HepG2 (cell line): ENCODE data around the gene ZNF385B. TPM values are rescaled to one million over a fixed set of nuclear protein-coding genes. Genes with fewer than 3 reads are reported as not detected.
A peak's percentile ranks its signal among the peaks of the same experiment; 100 is the strongest.

ENCODE experiments used
- AGO2 ChIP-seq: fragments of 200-400 bp; formaldehyde crosslinking; optimal IDR thresholded peaks from 2 replicates; pipeline ENCODE3; 2017; ENCODE audit warnings: mild to moderate bottlenecking, low read depth, low read length, moderate library complexity
- ARID5B ChIP-seq: IDR thresholded peaks from 2 replicates; pipeline ENCODE4 v1.4.0; 2020; ENCODE audit warnings: mild to moderate bottlenecking, missing genetic modification reagents
- ATF6 ChIP-seq: sonication (generic); formaldehyde crosslinking; conservative IDR thresholded peaks from 2 replicates; pipeline ENCODE4 v1.4.0; 2020; ENCODE audit warnings: missing genetic modification reagents
- BORCS8-MEF2B ChIP-seq: sonication (generic); formaldehyde crosslinking; IDR thresholded peaks from 2 replicates; pipeline ENCODE4 v1.8.0; 2022; ENCODE audit warnings: mild to moderate bottlenecking, missing genetic modification reagents
- CENPBD1 ChIP-seq: sonication (generic); formaldehyde crosslinking; IDR thresholded peaks from 2 replicates; pipeline ENCODE4 v1.8.0; 2022; ENCODE audit warnings: missing genetic modification reagents, low read depth, mild to moderate bottlenecking, borderline replicate concordance
- DMAP1 ChIP-seq: IDR thresholded peaks from 2 replicates; pipeline ENCODE4 v1.6.1; 2016
- DRAP1 ChIP-seq: IDR thresholded peaks from 2 replicates; pipeline ENCODE4 v1.6.1; 2016; ENCODE audit warnings: missing genetic modification reagents, missing compliant biosample characterization
- FOXC1 ChIP-seq: sonication (generic); formaldehyde crosslinking; IDR thresholded peaks from 2 replicates; pipeline ENCODE4 v1.8.0; 2022; ENCODE audit warnings: mild to moderate bottlenecking, missing genetic modification reagents, borderline replicate concordance
- GFI1 ChIP-seq: sonication (generic); formaldehyde crosslinking; IDR thresholded peaks from 2 replicates; pipeline ENCODE4 v1.5.0; 2020; ENCODE audit warnings: missing genetic modification reagents, mild to moderate bottlenecking, borderline replicate concordance
- ISL2 ChIP-seq: sonication (generic); formaldehyde crosslinking; IDR thresholded peaks from 2 replicates; pipeline ENCODE4 v1.5.0; 2020; ENCODE audit warnings: missing genetic modification reagents
- MED1 ChIP-seq: sonication (generic); formaldehyde crosslinking; IDR thresholded peaks from 2 replicates; pipeline ENCODE4 v1.4.0; 2020; ENCODE audit warnings: missing genetic modification reagents
- MIER3 ChIP-seq: IDR thresholded peaks from 2 replicates; pipeline ENCODE4 v1.6.1; 2016; ENCODE audit warnings: missing compliant biosample characterization, borderline replicate concordance
- PHF21A ChIP-seq: sonication (generic); formaldehyde crosslinking; IDR thresholded peaks from 2 replicates; pipeline ENCODE4 v1.5.0; 2020; ENCODE audit warnings: mild to moderate bottlenecking, missing genetic modification reagents
- POGK ChIP-seq: sonication (generic); formaldehyde crosslinking; conservative IDR thresholded peaks from 2 replicates; pipeline ENCODE4 v1.8.0; 2022; ENCODE audit warnings: mild to moderate bottlenecking, moderate library complexity, missing genetic modification reagents
- RFXANK ChIP-seq: IDR thresholded peaks from 2 replicates; pipeline ENCODE4 v1.6.1; 2016
- SP5 ChIP-seq: IDR thresholded peaks from 2 replicates; pipeline ENCODE4 v1.6.1; 2016; ENCODE audit warnings: low read depth, borderline replicate concordance
- STAG1 ChIP-seq: sonication (generic); formaldehyde crosslinking; IDR thresholded peaks from 2 replicates; pipeline ENCODE4 v1.4.0; 2020; ENCODE audit warnings: missing genetic modification reagents
- ZNF530 ChIP-seq: sonication (generic); formaldehyde crosslinking; IDR thresholded peaks from 2 replicates; pipeline ENCODE4 v1.5.0; 2020; ENCODE audit warnings: low read depth, mild to moderate bottlenecking, missing genetic modification reagents
- ZNF550 ChIP-seq: sonication (generic); formaldehyde crosslinking; IDR thresholded peaks from 2 replicates; pipeline ENCODE4 v1.4.0; 2020; ENCODE audit warnings: mild to moderate bottlenecking, missing genetic modification reagents, borderline replicate concordance
- ZNF572 ChIP-seq: sonication (generic); formaldehyde crosslinking; IDR thresholded peaks from 2 replicates; pipeline ENCODE4 v1.5.1; 2020; ENCODE audit warnings: mild to moderate bottlenecking, missing genetic modification reagents
- ZNF577 ChIP-seq: sonication (generic); formaldehyde crosslinking; IDR thresholded peaks from 2 replicates; pipeline ENCODE4 v1.4.0; 2020; ENCODE audit warnings: mild to moderate bottlenecking, low read depth, missing genetic modification reagents, borderline replicate concordance
- ZNF670 ChIP-seq: sonication (generic); formaldehyde crosslinking; IDR thresholded peaks from 2 replicates; pipeline ENCODE4 v1.8.0; 2022; ENCODE audit warnings: mild to moderate bottlenecking, missing genetic modification reagents, borderline replicate concordance
- polyA plus RNA-seq, 8 experiments: library from polyadenylated mRNA; depleted of rRNA in 3 of 8; stranded (reverse) in 7 of 8; unstranded in 1 of 8; fragments of >200 nt; fragmentation: Illumina TruSeq in 4 of 8; extraction: Trizol in 4 of 8; gene quantifications; 2 replicates each; pipeline versions ENCODE4 v1.2.1 to v1.2.3, GENCODE V29; 2011 to 2016; ENCODE audit warnings: low read depth in 4 of 8, missing spikeins in 1 of 8, mixed read lengths in 1 of 8; ENCODE audit not compliant: insufficient read depth in 1 of 8
- total RNA-seq, 5 experiments: library from RNA; depleted of rRNA; stranded (reverse); fragments of >200 nt; fragmentation: Illumina TruSeq; extraction: Trizol; gene quantifications; 2 replicates each; pipeline ENCODE4 v1.2.3, GENCODE V29; 2016; ENCODE audit warnings: low read depth in 1 of 5

ZNF385B gene
- total and polyA plus RNA-seq, 2 of the 13 experiments (the other 11 are each of a cell fraction or from before 2014, with no cell fraction given): 3.3 to 6.7 TPM

GRCh38 chr2:179410552-179411356 lies 450.7 kb downstream of the ZNF385B start (continued):
- TF ChIP-seq POGK (CRISPR knock-in tag): 0 out of 2 replicates have a peak, but pooled peaks have one; percentile 22
- no peak for TF ChIP-seq SP5 (CRISPR knock-in tag)
- no peak for TF ChIP-seq ZNF572 (CRISPR knock-in tag)
- TF ChIP-seq BORCS8-MEF2B (CRISPR knock-in tag): 0 out of 2 replicates have a peak, but pooled peaks have one; percentile 38
- no peak for TF ChIP-seq PHF21A (CRISPR knock-in tag)
- TF ChIP-seq CENPBD1: no peak
- TF ChIP-seq ARID5B: peak; percentile 43; the same call in 1 of the 2 replicates
- no peak for TF ChIP-seq FOXC1 (CRISPR knock-in tag)
- TF ChIP-seq AGO2: no peak
- no peak for TF ChIP-seq ZNF670 (CRISPR knock-in tag)
- no peak for TF ChIP-seq DMAP1 (CRISPR knock-in tag)
- no peak for TF ChIP-seq ZNF550 (CRISPR knock-in tag)
- no peak for TF ChIP-seq ISL2 (CRISPR knock-in tag)
- no peak for TF ChIP-seq RFXANK (CRISPR knock-in tag)
- peak; percentile 89 for TF ChIP-seq STAG1 (CRISPR knock-in tag)
- no peak for TF ChIP-seq ATF6 (CRISPR knock-in tag)
- 0 out of 2 replicates have a peak, but pooled peaks have one; percentile 14 for TF ChIP-seq DRAP1 (CRISPR knock-in tag)
- no peak for TF ChIP-seq GFI1 (CRISPR knock-in tag)
- no peak for TF ChIP-seq MIER3 (CRISPR knock-in tag)
- no peak for TF ChIP-seq MED1 (CRISPR knock-in tag)
- TF ChIP-seq ZNF577 (CRISPR knock-in tag): no peak
- no peak for TF ChIP-seq ZNF530 (CRISPR knock-in tag)
